WTC11 (cell line): ENCODE measurements around the gene EXPH5. TPM values are rescaled to one million over a fixed set of nuclear protein-coding genes. Genes with fewer than 3 reads are reported as not detected.
"Not testable (repeated sequence)": the region's sequence is repeated elsewhere in the genome, so short reads cannot be mapped to it uniquely, and the experiment has no call there.

Source experiments
- ATAC-seq: fragments of 200-7000 bp; cut with Tn5 transposase; 2 replicates; pipeline ENCODE4 v1.10.0; 2021; ENCODE audit warnings: mild to moderate bottlenecking, moderate library complexity
- CTCF ChIA-PET: fragments of 300-600 bp; sonication (Branson Sonifier 250); formaldehyde crosslinking; loops from one replicate; lab custom pipeline; 2021; ENCODE audit warnings: antibody characterized with exemption; lab: Charles Lee
- POLR2A ChIA-PET: fragments of 350-600 bp; sonication (Branson Sonifier 250); formaldehyde crosslinking; loops from one replicate; lab custom pipeline; 2021; ENCODE audit warnings: antibody characterized with exemption; lab: Charles Lee
- DNase-seq: peaks from one replicate; pipeline ENCODE4 v3.0.0; 2021; ENCODE audit warnings: low spot score
- H3K27ac Mint-ChIP-seq: 2 replicates; pipeline ENCODE4 v1.8.0; 2021; ENCODE audit warnings: mixed read lengths
- H3K27me3 Mint-ChIP-seq: 2 replicates; pipeline ENCODE4 v1.8.0; 2021; ENCODE audit warnings: low read depth, mild to moderate bottlenecking, moderate library complexity, mixed read lengths
- H3K36me3 Mint-ChIP-seq: 2 replicates; pipeline ENCODE4 v1.8.0; 2021; ENCODE audit warnings: mixed read lengths
- H3K4me1 Mint-ChIP-seq: 2 replicates; pipeline ENCODE4 v1.8.0; 2022; ENCODE audit warnings: mixed read lengths
- H3K4me3 Mint-ChIP-seq: 2 replicates; pipeline ENCODE4 v1.8.0; 2021; ENCODE audit warnings: mild to moderate bottlenecking, moderate library complexity, mixed read lengths
- H3K9me3 Mint-ChIP-seq: 2 replicates; pipeline ENCODE4 v1.8.0; 2021; ENCODE audit warnings: mixed read lengths
- GTF2I ChIP-seq: fragments of 250-450 bp; sonication (Bioruptor Pico); conservative IDR thresholded peaks from 2 replicates; pipeline ENCODE4 v1.4.0; 2021; ENCODE audit warnings: mild to moderate bottlenecking
- NFYB ChIP-seq: sonication (generic); formaldehyde crosslinking; conservative IDR thresholded peaks from 2 replicates; pipeline ENCODE4 v1.8.0; 2022; ENCODE audit warnings: low read depth, missing genetic modification reagents
- NR2C2 ChIP-seq: sonication (generic); formaldehyde crosslinking; IDR thresholded peaks from 2 replicates; pipeline ENCODE4 v1.8.0; 2022; ENCODE audit warnings: mild to moderate bottlenecking, missing genetic modification reagents
- NR3C1 ChIP-seq: sonication (generic); formaldehyde crosslinking; conservative IDR thresholded peaks from 2 replicates; pipeline ENCODE4 v1.8.1; 2023; ENCODE audit warnings: low read depth, mild to moderate bottlenecking, missing genetic modification reagents
- PRRX2 ChIP-seq: fragments of 250-450 bp; sonication (Bioruptor Pico); IDR thresholded peaks from 2 replicates; pipeline ENCODE4 v1.8.0; 2021; ENCODE audit warnings: mild to moderate bottlenecking
- SMAD3 ChIP-seq: sonication (generic); formaldehyde crosslinking; IDR thresholded peaks from 2 replicates; pipeline ENCODE4 v1.8.0; 2022; ENCODE audit warnings: missing genetic modification reagents, mild to moderate bottlenecking, borderline replicate concordance
- SOX15 ChIP-seq: fragments of 250-450 bp; sonication (Bioruptor Pico); IDR thresholded peaks from 2 replicates; pipeline ENCODE4 v1.9.0; 2021; ENCODE audit warnings: mild to moderate bottlenecking
- ZNF121 ChIP-seq: sonication (generic); formaldehyde crosslinking; IDR thresholded peaks from 2 replicates; pipeline ENCODE4 v1.8.0; 2023; ENCODE audit warnings: missing genetic modification reagents
- ZNF219 ChIP-seq: sonication (generic); formaldehyde crosslinking; IDR thresholded peaks from 2 replicates; pipeline ENCODE4 v1.8.0; 2023; ENCODE audit warnings: missing genetic modification reagents, mild to moderate bottlenecking, borderline replicate concordance
- total RNA-seq: library from RNA; stranded (reverse); gene quantifications from 3 replicates; pipeline ENCODE4 v1.2.3, GENCODE V29; 2021
- TF ChIP-seq, protein P1 (sequence below): sonication (generic); formaldehyde crosslinking; IDR thresholded peaks from 2 replicates; pipeline ENCODE4 v1.8.1; 2023; ENCODE audit warnings: mild to moderate bottlenecking, missing genetic modification reagents, moderate library complexity
- TF ChIP-seq, protein P2 (sequence below): sonication (generic); formaldehyde crosslinking; IDR thresholded peaks from 2 replicates; pipeline ENCODE4 v1.8.1; 2022; ENCODE audit warnings: mild to moderate bottlenecking, missing genetic modification reagents, moderate library complexity, borderline replicate concordance
- TF ChIP-seq, protein P3 (sequence below): sonication (generic); formaldehyde crosslinking; IDR thresholded peaks from 2 replicates; pipeline ENCODE4 v1.8.1; 2022; ENCODE audit warnings: low read depth, mild to moderate bottlenecking, moderate library complexity, missing genetic modification reagents, borderline replicate concordance
- TF ChIP-seq, protein P4 (sequence below): sonication (generic); formaldehyde crosslinking; IDR thresholded peaks from 2 replicates; pipeline ENCODE4 v1.8.1; 2023; ENCODE audit warnings: mild to moderate bottlenecking, missing genetic modification reagents
- TF ChIP-seq, protein P5 (sequence below): sonication (generic); formaldehyde crosslinking; IDR thresholded peaks from 2 replicates; pipeline ENCODE4 v1.8.0; 2022; ENCODE audit warnings: mild to moderate bottlenecking, missing genetic modification reagents
- TF ChIP-seq, protein P6 (sequence below): fragments of 250-450 bp; sonication (Bioruptor Pico); conservative IDR thresholded peaks from 2 replicates; pipeline ENCODE4 v1.9.0; 2021; ENCODE audit warnings: mild to moderate bottlenecking
- TF ChIP-seq, protein P7 (sequence below): sonication (generic); formaldehyde crosslinking; conservative IDR thresholded peaks from 2 replicates; pipeline ENCODE4 v1.8.1; 2022; ENCODE audit warnings: mild to moderate bottlenecking, missing genetic modification reagents
- TF ChIP-seq, protein P8 (sequence below): sonication (generic); formaldehyde crosslinking; IDR thresholded peaks from 2 replicates; pipeline ENCODE4 v1.8.1; 2023; ENCODE audit warnings: mild to moderate bottlenecking, missing genetic modification reagents, borderline replicate concordance

The EXPH5 gene
- total RNA-seq, 1 experiment from 2014 or later: 11.2 TPM

DNA sequence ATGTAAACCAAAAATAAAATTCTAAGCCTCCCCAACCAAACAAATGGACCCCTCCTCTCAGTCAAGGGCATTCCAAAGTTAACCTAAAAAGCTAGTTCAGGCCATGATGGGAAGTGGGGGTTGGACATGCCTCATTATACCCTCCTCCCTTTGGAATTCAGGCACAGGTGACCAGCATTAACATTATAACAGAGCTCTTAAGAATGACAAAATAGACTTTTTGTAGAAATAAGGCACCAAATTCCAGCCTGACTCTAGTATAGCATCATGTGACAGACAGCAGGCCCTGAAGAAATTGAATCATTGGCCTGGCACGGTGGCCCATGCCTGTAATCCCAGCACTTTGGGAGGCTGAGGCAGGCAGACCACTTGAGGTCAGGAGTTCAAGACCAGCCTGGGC is 48.2 kb upstream of the EXPH5 start:
- Mint-ChIP-seq H3K4me1 (peaks cover 26% of the 10 kb centered on the region), H3K9me3 (peaks cover 33% of the 10 kb centered on the region), H3K36me3 (peaks cover 15% of the 10 kb centered on the region)
- DNase-seq, CTCF ChIA-PET, H3K4me3 Mint-ChIP-seq, H3K27me3 Mint-ChIP-seq, POLR2A ChIA-PET, H3K27ac Mint-ChIP-seq: not testable (repeated sequence)
- TF ChIP-seq, protein P1, sequence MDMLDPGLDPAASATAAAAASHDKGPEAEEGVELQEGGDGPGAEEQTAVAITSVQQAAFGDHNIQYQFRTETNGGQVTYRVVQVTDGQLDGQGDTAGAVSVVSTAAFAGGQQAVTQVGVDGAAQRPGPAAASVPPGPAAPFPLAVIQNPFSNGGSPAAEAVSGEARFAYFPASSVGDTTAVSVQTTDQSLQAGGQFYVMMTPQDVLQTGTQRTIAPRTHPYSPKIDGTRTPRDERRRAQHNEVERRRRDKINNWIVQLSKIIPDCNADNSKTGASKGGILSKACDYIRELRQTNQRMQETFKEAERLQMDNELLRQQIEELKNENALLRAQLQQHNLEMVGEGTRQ (CRISPR knock-in tag): peak; percentile 56; the same call in 1 of the 2 replicates
- peak; percentile 60 for ATAC-seq

DNA sequence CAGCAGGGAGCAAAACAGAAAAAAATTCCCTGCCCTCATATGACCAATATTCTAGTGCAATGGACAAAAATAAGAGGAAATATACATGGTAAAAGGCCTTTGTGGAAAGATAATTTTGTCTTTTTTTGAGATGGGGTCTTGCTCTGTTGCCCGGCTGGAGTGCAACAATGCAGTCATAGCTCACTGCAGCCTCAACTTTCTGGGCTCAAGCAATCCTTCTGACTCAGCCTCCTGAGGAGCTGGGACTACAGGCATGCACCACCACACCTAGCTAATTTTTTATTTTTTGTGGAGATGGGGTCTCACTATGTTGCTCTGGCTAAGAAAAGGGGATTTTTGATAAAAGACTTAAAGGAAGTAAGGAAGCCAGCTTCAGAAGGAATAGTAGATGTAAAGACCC is 45.6 kb upstream of the EXPH5 start:
- Mint-ChIP-seq H3K27ac (no peak overlapping the region), H3K9me3 (peaks cover 33% of the 10 kb centered on the region), H3K27me3 (no peaks in the 10 kb centered on the region; the same call in 1 of the 2 replicates), H3K4me3 (no peak overlapping the region), H3K36me3 (peaks cover 15% of the 10 kb centered on the region), H3K4me1 (peaks cover 13% of the 10 kb centered on the region)
- ATAC-seq (no peak), DNase-seq (no peak)
- POLR2A ChIA-PET: no interaction called here
- peak; percentile 54; the same call in 1 of the 2 replicates for TF ChIP-seq ZNF121 (CRISPR knock-in tag)
- TF ChIP-seq, protein P2, sequence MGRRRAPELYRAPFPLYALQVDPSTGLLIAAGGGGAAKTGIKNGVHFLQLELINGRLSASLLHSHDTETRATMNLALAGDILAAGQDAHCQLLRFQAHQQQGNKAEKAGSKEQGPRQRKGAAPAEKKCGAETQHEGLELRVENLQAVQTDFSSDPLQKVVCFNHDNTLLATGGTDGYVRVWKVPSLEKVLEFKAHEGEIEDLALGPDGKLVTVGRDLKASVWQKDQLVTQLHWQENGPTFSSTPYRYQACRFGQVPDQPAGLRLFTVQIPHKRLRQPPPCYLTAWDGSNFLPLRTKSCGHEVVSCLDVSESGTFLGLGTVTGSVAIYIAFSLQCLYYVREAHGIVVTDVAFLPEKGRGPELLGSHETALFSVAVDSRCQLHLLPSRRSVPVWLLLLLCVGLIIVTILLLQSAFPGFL (CRISPR knock-in tag): no peak
- CTCF ChIA-PET: no interaction called here

DNA sequence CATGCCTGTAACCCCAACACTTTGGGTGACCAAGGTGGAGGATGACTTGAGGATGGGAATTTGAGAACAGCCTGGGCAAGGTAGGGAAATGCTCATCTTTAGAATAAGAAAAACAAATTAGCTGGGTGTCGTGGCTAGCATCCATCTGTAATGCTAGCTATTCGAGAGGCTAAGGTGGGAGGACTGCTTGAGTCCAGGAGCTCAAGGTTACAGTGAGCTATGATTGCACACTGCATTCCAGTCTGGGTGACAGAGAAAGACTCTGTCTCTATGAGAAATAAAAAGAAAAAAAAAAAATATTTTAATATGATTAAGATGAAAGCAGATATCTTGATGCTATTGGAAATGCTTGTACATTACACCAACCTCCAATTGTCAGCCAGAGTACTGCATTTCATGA is 42.7 kb upstream of the EXPH5 start:
- POLR2A ChIA-PET: no interaction called here
- Mint-ChIP-seq H3K27ac (no peak overlapping the region), H3K27me3 (no peaks in the 10 kb centered on the region; the same call in 1 of the 2 replicates)
- TF ChIP-seq, protein P3, sequence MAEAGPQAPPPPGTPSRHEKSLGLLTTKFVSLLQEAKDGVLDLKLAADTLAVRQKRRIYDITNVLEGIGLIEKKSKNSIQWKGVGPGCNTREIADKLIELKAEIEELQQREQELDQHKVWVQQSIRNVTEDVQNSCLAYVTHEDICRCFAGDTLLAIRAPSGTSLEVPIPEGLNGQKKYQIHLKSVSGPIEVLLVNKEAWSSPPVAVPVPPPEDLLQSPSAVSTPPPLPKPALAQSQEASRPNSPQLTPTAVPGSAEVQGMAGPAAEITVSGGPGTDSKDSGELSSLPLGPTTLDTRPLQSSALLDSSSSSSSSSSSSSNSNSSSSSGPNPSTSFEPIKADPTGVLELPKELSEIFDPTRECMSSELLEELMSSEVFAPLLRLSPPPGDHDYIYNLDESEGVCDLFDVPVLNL (CRISPR knock-in tag): no peak
- TF ChIP-seq SOX15 (CRISPR knock-in tag): no peak
- no peak for TF ChIP-seq ZNF219 (CRISPR knock-in tag)
- TF ChIP-seq SMAD3 (CRISPR knock-in tag): no peak
- TF ChIP-seq NFYB (CRISPR knock-in tag): no peak
- no peak for TF ChIP-seq GTF2I (CRISPR knock-in tag)
- no peak for TF ChIP-seq NR2C2 (CRISPR knock-in tag)
- TF ChIP-seq, protein P4, sequence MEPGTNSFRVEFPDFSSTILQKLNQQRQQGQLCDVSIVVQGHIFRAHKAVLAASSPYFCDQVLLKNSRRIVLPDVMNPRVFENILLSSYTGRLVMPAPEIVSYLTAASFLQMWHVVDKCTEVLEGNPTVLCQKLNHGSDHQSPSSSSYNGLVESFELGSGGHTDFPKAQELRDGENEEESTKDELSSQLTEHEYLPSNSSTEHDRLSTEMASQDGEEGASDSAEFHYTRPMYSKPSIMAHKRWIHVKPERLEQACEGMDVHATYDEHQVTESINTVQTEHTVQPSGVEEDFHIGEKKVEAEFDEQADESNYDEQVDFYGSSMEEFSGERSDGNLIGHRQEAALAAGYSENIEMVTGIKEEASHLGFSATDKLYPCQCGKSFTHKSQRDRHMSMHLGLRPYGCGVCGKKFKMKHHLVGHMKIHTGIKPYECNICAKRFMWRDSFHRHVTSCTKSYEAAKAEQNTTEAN (CRISPR knock-in tag): no peak
- TF ChIP-seq, protein P5, sequence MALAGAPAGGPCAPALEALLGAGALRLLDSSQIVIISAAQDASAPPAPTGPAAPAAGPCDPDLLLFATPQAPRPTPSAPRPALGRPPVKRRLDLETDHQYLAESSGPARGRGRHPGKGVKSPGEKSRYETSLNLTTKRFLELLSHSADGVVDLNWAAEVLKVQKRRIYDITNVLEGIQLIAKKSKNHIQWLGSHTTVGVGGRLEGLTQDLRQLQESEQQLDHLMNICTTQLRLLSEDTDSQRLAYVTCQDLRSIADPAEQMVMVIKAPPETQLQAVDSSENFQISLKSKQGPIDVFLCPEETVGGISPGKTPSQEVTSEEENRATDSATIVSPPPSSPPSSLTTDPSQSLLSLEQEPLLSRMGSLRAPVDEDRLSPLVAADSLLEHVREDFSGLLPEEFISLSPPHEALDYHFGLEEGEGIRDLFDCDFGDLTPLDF (CRISPR knock-in tag): no peak
- TF ChIP-seq, protein P6, sequence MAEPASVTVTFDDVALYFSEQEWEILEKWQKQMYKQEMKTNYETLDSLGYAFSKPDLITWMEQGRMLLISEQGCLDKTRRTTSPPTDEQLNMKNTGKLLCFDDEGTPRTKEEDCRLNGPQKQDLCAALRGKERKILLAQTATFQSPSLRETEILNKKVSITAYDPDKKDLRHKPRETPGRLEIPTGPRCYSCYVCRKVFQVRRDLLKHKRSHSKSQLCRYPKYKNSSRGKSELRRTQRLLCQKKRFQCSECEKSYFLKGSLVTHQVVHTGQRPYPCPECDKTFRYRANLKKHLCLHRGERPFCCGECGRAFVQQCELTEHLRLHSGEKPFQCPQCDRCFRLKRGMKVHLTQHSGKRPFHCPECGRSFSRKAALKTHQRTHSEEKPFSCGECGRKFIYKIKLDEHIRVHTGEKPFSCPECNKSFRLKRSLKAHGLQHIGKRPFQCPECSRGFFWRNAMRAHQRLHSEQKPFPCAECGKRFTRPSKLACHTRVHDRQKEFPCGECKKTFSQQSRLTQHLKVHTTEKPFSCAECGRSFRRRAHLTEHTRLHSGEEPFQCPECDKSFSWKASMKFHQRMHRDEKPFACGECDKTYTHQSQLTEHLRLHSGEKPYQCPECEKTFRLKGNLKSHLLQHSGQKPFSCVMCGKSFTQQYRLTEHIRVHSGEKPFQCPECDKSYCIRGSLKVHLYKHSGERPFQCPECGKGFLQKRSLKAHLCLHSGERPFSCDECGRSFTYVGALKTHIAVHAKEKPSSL (CRISPR knock-in tag): no peak
- TF ChIP-seq, protein P2 (CRISPR knock-in tag): no peak
- TF ChIP-seq, protein P7, sequence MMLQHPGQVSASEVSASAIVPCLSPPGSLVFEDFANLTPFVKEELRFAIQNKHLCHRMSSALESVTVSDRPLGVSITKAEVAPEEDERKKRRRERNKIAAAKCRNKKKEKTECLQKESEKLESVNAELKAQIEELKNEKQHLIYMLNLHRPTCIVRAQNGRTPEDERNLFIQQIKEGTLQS (CRISPR knock-in tag): no peak
- TF ChIP-seq ZNF121 (CRISPR knock-in tag): no peak
- TF ChIP-seq PRRX2 (CRISPR knock-in tag): no peak
- TF ChIP-seq, protein P8, sequence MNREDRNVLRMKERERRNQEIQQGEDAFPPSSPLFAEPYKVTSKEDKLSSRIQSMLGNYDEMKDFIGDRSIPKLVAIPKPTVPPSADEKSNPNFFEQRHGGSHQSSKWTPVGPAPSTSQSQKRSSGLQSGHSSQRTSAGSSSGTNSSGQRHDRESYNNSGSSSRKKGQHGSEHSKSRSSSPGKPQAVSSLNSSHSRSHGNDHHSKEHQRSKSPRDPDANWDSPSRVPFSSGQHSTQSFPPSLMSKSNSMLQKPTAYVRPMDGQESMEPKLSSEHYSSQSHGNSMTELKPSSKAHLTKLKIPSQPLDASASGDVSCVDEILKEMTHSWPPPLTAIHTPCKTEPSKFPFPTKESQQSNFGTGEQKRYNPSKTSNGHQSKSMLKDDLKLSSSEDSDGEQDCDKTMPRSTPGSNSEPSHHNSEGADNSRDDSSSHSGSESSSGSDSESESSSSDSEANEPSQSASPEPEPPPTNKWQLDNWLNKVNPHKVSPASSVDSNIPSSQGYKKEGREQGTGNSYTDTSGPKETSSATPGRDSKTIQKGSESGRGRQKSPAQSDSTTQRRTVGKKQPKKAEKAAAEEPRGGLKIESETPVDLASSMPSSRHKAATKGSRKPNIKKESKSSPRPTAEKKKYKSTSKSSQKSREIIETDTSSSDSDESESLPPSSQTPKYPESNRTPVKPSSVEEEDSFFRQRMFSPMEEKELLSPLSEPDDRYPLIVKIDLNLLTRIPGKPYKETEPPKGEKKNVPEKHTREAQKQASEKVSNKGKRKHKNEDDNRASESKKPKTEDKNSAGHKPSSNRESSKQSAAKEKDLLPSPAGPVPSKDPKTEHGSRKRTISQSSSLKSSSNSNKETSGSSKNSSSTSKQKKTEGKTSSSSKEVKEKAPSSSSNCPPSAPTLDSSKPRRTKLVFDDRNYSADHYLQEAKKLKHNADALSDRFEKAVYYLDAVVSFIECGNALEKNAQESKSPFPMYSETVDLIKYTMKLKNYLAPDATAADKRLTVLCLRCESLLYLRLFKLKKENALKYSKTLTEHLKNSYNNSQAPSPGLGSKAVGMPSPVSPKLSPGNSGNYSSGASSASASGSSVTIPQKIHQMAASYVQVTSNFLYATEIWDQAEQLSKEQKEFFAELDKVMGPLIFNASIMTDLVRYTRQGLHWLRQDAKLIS (CRISPR knock-in tag): no peak
- no peak for TF ChIP-seq NR3C1 (CRISPR knock-in tag)
- TF ChIP-seq, all 79 proteins: peak for 0
- Mint-ChIP-seq H3K9me3 (peaks cover 21% of the 10 kb centered on the region), H3K4me3 (no peak overlapping the region), H3K36me3 (peaks cover 4% of the 10 kb centered on the region), H3K4me1 (peaks cover 11% of the 10 kb centered on the region)
- DNase-seq: no peak
- CTCF ChIA-PET: no interaction called here
- no peak for ATAC-seq
